BLaER1 (cell line): ENCODE results near the gene SYNE4.
A peak's percentile ranks its signal among the peaks of the same experiment; 100 is the strongest.

Experiments
- H3K27ac ChIP-seq: shearing (Covaris generic); formaldehyde crosslinking; 2 replicates; pipeline ENCODE4 v1.8.1; 2022
- H3K27me3 ChIP-seq: shearing (Covaris generic); formaldehyde crosslinking; 2 replicates; pipeline ENCODE4 v1.8.1; 2022
- H3K36me3 ChIP-seq: shearing (Covaris generic); formaldehyde crosslinking; 2 replicates; pipeline ENCODE4 v1.8.1; 2022
- H3K4me1 ChIP-seq: shearing (Covaris generic); formaldehyde crosslinking; 2 replicates; pipeline ENCODE4 v1.8.1; 2022
- H3K4me2 ChIP-seq: shearing (Covaris generic); formaldehyde crosslinking; 2 replicates; pipeline ENCODE4 v1.8.1; 2022
- H3K4me3 ChIP-seq: shearing (Covaris generic); formaldehyde crosslinking; 2 replicates; pipeline ENCODE4 v1.8.1; 2022
- H3K9ac ChIP-seq: shearing (Covaris generic); formaldehyde crosslinking; 2 replicates; pipeline ENCODE4 v1.8.1; 2022
- H3K9me3 ChIP-seq: shearing (Covaris generic); formaldehyde crosslinking; 2 replicates; pipeline ENCODE4 v1.8.1; 2022
- H4K20me1 ChIP-seq: shearing (Covaris generic); formaldehyde crosslinking; 2 replicates; pipeline ENCODE4 v1.8.1; 2022
- Cebpa-rat ChIP-seq: shearing (Covaris generic); IDR thresholded peaks from 2 replicates; pipeline ENCODE4 v1.8.1; 2022

Gene SYNE4

DNA sequence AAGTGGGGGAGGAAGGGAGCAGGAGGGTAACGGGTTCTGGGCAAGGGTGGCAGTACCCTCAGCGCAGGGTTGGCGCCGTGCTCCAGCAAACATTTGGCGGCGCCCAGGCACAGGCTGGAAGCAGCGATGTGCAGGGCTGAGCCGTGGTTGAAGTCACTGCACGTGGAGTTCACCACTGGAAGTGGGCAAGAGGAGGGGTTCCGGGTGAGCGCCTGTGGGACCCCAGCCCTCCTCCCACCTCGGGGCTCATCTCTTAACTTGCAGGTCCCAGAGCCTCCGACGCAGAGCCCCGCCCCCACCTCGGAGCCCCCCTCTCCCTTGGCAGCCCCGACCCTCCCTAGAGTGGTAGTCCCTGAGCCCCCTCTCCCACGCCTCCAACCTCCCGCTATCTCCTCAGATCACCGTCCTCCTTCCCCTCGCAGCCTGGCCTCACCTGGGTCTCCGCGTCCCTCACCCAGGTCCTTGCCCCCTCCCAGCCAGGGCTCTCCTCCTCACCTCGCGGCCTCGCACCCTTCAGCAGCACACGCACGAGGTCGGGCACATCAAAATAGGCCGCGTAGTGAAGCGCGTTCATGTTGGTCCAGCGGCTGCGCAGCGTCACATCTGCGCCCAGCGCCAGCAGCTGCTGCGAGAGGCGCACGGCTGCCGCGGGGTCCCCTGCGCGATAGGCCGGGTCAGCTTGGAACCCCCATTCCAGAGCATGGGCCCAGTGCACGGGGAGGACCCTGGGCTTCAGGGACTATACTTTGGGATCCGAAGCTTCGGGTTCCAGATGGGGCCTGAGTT, 17.7 kb upstream of the SYNE4 start:
- Histone ChIP-seq H3K4me1 (no peaks in the 10 kb centered on the region), H3K27ac (no peak overlapping the region), H3K9ac (no peak overlapping the region), H3K27me3 (no peaks in the 10 kb centered on the region), H4K20me1 (no peaks in the 10 kb centered on the region), H3K4me2 (no peak overlapping the region), H3K36me3 (peaks cover 49% of the 10 kb centered on the region), H3K4me3 (no peak overlapping the region), H3K9me3 (no peaks in the 10 kb centered on the region)
- TF ChIP-seq Cebpa-rat: no peak

DNA sequence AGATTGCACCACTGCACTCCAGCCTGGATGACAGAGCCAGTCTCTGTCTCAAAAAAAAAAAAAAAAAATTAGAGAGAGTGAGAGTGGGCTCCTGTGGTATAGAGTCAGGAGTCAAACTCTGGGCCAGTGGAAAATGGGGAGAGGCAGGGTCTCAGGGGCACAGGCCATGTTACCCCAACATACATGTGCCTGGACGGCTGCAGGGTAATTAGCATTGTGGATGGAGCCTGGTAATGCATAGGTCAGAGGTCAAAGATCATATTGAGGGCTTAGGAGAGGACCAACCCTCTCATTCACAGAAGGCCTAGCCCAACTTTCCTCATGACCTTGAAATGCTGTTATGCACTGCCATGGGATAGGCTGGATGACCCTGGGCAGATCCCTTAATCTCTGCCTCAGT, 16.9 kb upstream of the SYNE4 start:
- Histone ChIP-seq H3K27ac (no peak overlapping the region), H4K20me1 (no peaks in the 10 kb centered on the region), H3K4me1 (no peaks in the 10 kb centered on the region), H3K4me2 (no peak overlapping the region), H3K9ac (no peak overlapping the region), H3K9me3 (no peaks in the 10 kb centered on the region), H3K4me3 (no peak overlapping the region), H3K36me3 (peaks cover 56% of the 10 kb centered on the region), H3K27me3 (no peaks in the 10 kb centered on the region)
- TF ChIP-seq Cebpa-rat: no peak

DNA sequence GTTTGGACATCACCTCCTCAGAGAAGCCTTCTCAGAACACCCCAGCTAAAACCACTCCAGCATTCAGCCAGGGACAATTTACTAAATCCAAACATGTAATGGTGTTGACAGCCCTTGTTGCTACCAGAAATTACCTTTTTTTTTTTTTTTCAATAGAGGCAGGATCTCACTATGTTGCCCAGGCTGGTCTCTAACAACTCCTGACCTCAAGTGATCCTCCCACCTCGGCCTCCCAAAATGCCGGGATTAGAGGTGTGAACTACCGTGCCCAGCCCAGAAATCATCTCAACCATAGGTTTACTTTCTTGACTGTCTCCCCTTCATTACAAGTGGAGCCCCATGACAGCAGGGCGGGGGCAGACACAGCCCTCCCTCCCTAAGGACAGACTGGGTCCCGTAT, 14.8 kb upstream of the SYNE4 start:
- no peak overlapping the region for H3K9ac ChIP-seq
- H3K27ac ChIP-seq: no peak overlapping the region
- no peak overlapping the region for H3K4me3 ChIP-seq
- no peak for TF ChIP-seq Cebpa-rat
- H4K20me1 ChIP-seq: no peaks in the 10 kb centered on the region
- no peaks in the 10 kb centered on the region for H3K4me1 ChIP-seq
- peaks cover 58% of the 10 kb centered on the region for H3K36me3 ChIP-seq
- H3K9me3 ChIP-seq: no peaks in the 10 kb centered on the region
- H3K27me3 ChIP-seq: no peaks in the 10 kb centered on the region
- H3K4me2 ChIP-seq: no peak overlapping the region

DNA sequence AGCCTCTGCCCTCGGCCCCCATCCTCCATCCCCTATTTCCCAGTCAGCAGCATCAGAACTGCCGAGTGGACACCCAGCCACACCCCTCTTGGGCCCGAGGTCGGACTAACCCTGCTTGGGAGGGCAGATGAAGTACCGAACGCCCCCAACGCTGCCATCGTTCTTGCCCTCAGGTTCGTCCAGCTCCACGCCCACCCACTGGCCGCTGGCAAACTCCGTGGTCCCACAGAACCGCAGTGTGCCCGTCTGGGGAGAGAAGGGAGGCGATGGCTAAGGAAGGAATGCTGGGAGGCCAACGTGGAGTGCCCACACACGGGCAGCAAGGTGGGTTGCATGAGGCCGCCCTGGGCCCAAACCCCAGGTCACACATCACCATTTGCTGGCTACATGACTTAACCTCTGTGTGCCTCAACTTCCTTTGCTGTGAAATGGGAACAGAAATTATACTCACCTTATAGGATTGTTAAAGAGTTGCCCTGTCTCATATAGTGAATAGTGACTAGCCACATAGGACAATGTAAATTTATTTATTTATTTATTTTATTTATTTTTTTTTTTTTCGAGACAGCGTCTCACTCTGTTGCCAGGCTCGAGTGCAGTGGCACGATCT, 10.6 kb upstream of the SYNE4 start:
- no peaks in the 10 kb centered on the region for H3K27me3 ChIP-seq
- no peak overlapping the region for H3K9ac ChIP-seq
- no peak overlapping the region for H3K4me2 ChIP-seq
- no peak overlapping the region for H3K4me3 ChIP-seq
- no peaks in the 10 kb centered on the region for H3K9me3 ChIP-seq
- H3K4me1 ChIP-seq: peaks cover 10% of the 10 kb centered on the region
- no peak overlapping the region for H3K27ac ChIP-seq
- no peak for TF ChIP-seq Cebpa-rat
- H3K36me3 ChIP-seq: peaks cover 56% of the 10 kb centered on the region
- H4K20me1 ChIP-seq: no peaks in the 10 kb centered on the region

DNA sequence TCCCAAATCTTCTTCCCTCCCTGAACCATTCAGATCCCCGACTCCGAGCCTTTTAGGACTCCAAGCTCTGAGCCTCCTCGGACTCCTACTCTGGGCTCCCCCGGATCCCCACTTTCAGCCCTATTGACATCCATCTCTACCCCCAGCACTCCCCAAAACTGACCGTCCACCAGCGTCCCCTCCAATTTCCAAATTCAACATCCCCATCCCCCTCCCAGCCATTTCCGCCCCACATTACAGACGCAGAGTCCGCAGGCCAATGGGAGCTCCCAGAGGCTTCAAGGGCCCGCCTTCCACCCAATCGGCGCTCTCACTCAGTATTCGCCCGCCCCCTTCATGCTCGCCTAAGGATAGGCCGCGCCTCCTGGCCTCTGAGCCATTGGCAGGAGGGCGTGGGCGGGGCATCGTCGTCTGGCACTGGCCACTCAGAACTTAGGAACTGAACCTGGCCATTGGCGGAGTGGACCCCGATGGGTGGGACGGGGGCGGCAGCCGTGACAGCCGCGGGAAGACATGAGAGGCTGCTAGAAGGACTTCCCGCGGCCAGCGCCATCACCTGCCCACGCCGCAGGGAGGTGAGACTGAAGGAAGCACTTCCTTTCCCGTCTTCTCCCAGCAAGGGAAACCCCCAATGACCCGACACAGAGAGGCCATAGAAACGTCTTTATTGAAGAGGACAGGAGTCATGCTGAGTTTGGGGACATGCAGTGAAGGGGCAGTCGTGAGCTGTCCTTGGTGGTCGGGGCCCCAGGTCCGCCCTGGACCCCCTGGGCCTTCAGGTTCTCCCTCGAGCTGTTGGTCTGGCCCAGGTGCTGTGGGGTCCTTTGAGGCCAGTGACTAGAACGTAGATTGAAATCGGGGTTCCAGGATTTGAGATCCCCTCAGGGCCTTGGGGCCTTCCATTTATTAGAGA, 5.7 kb upstream of the SYNE4 start, which contains the start of gene ALKBH6:
ALKBH6 (minus strand) TSS at position 202 of the 913 bp plus-strand sequence. CDS start 816 bp downstream, outside the sequence.
- H3K4me1 ChIP-seq: peaks cover 20% of the 10 kb centered on the region
- no peaks in the 10 kb centered on the region for H3K9me3 ChIP-seq
- no peak for TF ChIP-seq Cebpa-rat
- H3K36me3 ChIP-seq: peaks cover 22% of the 10 kb centered on the region; the same call in 1 of the 2 replicates
- no peaks in the 10 kb centered on the region for H4K20me1 ChIP-seq
- H3K4me2 ChIP-seq: peak within 1 kb of the TSS; percentile 99
- peaks cover 3% of the 10 kb centered on the region; the same call in 1 of the 2 replicates for H3K27me3 ChIP-seq
- peak within 1 kb of the TSS; percentile 76 for H3K27ac ChIP-seq
- peak within 1 kb of the TSS; percentile 82 for H3K4me3 ChIP-seq
- peak within 1 kb of the TSS; percentile 88 for H3K9ac ChIP-seq

DNA sequence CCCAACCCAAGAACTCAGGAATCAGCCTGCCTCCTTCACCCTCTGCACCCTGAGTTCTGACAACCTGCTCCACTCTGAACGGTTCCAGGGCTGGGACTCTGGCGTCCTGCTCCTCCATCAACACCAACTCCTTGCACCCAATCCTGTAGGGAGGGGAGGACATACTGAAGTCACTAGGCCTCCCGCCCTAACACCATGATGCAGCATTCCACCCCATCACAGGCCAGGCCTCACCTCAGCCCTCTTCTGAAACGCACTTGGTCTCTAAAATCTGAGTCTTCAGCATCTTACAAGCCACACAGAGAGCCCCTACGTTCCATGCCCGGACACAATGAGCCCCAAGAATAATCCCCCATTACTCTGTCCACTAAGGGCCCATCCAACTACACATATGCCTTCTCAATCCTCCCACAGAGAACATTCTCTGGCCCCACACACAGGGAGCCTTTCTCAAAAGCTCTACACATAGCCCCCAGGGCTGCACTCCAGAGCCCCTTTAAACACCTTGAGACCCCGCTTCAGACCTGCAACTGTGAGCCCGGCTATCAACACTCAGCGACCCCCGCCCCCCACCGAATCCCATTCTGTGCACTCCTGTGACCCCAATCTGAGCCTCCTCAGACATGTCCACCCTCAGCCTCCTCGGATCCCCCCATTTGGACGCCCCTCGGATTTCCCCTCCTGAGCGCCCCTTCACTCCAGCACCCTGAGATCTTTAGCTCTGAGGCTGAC, 4.8 kb upstream of the SYNE4 start:
- peak overlapping the region; percentile 88 for H3K9ac ChIP-seq
- H3K4me2 ChIP-seq: peak overlapping the region; percentile 97
- H3K27ac ChIP-seq: peak overlapping the region; percentile 76
- H3K9me3 ChIP-seq: no peaks in the 10 kb centered on the region
- TF ChIP-seq Cebpa-rat: no peak
- peaks cover 20% of the 10 kb centered on the region for H3K4me1 ChIP-seq
- H3K27me3 ChIP-seq: peaks cover 11% of the 10 kb centered on the region; the same call in 1 of the 2 replicates
- peaks cover 17% of the 10 kb centered on the region; the same call in 1 of the 2 replicates for H3K36me3 ChIP-seq
- no peaks in the 10 kb centered on the region for H4K20me1 ChIP-seq
- peak overlapping the region; percentile 82 for H3K4me3 ChIP-seq

DNA sequence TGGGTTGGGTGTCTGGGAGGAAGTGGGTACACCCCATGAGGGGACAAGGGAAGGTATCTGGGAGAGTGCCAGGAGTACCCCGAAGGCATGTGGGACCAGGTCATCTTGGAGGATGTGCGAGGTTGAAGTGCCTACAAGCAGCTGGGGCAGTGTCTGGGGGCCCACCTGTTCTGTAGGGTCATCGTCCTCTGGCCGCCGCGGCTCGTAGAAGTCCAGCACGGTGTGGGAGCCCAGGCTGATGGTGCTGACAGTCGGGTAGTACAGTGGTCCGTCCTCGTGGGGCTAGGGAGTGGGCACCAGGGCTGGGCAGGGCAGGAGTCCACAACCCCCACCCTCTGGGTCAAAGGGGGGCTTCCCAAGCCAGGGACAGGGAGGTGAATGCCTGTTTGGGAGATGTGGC, 1.8 kb upstream of the SYNE4 start:
- H3K36me3 ChIP-seq: peaks cover 4% of the 10 kb centered on the region; the same call in 1 of the 2 replicates
- peaks cover 20% of the 10 kb centered on the region for H3K4me1 ChIP-seq
- no peak overlapping the region for H3K4me3 ChIP-seq
- no peaks in the 10 kb centered on the region for H3K9me3 ChIP-seq
- H3K9ac ChIP-seq: no peak overlapping the region
- TF ChIP-seq Cebpa-rat: no peak
- H4K20me1 ChIP-seq: no peaks in the 10 kb centered on the region
- H3K27ac ChIP-seq: no peak overlapping the region
- H3K27me3 ChIP-seq: peaks cover 14% of the 10 kb centered on the region; the same call in 1 of the 2 replicates
- no peak overlapping the region for H3K4me2 ChIP-seq

DNA sequence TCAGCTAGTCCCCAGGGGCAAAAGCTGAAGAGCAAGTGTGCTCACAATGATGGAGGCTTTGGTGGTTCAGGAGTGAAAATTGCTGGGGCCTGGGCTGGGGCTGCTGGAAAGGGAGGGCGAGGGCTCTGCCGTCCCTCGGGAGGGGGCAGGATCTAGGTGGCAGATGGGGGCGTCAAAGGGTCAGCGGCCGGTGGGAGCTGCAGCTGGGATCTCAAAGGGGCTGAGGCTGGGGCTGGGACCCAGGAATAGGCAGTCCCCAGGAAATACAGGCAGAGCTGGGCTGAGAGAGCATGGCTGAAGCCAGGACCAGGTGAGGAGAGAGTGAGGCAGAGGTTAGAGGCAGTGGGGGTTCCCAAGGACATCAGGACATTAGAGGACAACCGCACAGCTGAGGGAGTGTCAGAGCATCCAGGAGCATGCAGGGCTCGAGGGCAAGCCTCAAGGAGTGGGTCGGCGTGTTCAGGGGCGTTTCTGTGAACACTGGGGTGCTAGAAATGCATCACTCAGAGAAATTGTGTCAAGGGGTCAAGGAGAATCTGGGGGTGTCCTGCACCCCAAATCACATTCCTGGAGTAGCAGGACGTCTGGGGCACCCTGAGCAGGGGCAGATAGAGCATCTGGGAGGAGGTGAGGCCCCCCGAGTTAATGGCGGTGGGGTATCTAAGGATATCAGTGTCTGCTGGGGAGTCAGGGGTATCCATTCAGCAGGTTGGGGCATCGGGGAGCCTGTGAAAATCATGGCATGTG, 1.2 kb upstream of the SYNE4 start:
- no peak for TF ChIP-seq Cebpa-rat
- Histone ChIP-seq H3K4me1 (peaks cover 14% of the 10 kb centered on the region), H3K27me3 (peaks cover 14% of the 10 kb centered on the region; the same call in 1 of the 2 replicates), H4K20me1 (no peaks in the 10 kb centered on the region), H3K4me3 (peak overlapping the region; percentile 38; the same call in 1 of the 2 replicates), H3K36me3 (peaks cover 4% of the 10 kb centered on the region; the same call in 1 of the 2 replicates), H3K4me2 (peak overlapping the region; percentile 69), H3K27ac (no peak overlapping the region), H3K9ac (no peak overlapping the region), H3K9me3 (no peaks in the 10 kb centered on the region)
